Activated gamma-delta T cell (primary cell): ENCODE results near the gene ACSL1.

Experiments
- DNase-seq: peaks from one replicate; lab custom pipeline; 2025; lab: John Stamatoyannopoulos, UW

Gene ACSL1

DNA sequence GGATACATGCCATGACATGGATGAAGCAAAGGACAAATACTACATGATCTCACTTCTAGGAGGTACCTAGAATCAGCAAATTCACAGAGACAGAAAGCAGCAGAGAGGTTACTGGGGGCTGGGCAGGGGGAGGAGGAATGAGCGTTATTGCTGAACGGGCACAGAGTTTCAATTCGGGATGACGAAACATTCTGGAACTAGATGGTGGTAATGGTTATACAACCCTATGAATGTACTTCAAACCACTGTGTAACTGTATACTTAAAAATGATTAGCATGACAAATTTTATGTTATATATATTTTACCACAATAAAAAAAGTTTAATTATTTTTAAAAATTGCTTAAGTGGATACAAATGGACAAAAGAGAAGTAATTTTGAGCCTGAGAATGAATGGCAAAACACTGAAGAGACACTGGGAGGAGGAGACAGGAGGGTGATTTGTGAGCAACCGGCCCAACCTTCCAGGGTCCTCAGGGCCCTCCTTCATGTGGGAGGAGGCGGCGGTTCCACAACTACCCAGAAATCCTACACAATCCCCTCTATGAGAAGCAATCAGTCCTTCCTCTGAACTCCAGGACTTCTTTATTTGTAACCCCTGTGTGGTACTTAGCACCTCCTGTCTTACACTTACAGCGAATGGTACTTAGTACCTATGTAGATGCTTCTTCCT lies 14.1 kb downstream of the ACSL1 start:
- no peak for DNase-seq

DNA sequence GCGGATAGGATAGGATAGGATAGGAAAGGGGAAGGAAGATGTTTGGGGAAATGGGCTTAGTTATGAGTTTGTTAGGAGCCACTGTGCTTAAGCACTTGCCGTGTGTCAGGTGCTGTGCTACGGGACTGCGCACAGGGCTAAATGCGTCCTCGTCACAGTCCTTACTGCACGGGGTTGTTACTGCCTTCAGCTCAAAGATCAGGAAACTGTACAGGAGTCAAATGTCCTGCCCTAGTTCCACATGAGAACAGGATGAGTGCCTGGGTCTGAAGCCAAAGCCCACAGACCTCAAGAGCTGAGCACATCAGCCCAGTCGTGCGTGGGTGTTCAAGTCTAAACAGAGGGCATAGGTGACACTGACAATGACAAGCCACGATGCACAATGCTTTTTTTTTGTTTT lies 15.0 kb downstream of the ACSL1 start:
- no peak for DNase-seq

DNA sequence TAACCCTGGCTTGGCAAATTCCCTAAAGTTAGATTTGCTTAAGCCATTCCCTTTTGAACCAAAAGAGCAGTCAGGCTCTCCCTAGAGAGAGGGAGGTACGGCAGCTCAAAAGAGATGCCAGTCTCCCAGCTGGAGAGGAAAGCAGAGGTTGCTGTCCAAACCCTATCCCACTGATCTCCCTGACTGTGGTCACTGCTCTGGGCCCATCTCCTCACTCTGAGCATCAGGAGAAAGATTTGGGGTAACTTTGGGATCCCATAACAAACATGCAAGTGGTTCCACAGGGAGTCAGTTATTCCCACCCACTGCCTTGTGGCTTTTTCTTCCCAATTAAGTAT lies 17.1 kb downstream of the ACSL1 start:
- no peak for DNase-seq

DNA sequence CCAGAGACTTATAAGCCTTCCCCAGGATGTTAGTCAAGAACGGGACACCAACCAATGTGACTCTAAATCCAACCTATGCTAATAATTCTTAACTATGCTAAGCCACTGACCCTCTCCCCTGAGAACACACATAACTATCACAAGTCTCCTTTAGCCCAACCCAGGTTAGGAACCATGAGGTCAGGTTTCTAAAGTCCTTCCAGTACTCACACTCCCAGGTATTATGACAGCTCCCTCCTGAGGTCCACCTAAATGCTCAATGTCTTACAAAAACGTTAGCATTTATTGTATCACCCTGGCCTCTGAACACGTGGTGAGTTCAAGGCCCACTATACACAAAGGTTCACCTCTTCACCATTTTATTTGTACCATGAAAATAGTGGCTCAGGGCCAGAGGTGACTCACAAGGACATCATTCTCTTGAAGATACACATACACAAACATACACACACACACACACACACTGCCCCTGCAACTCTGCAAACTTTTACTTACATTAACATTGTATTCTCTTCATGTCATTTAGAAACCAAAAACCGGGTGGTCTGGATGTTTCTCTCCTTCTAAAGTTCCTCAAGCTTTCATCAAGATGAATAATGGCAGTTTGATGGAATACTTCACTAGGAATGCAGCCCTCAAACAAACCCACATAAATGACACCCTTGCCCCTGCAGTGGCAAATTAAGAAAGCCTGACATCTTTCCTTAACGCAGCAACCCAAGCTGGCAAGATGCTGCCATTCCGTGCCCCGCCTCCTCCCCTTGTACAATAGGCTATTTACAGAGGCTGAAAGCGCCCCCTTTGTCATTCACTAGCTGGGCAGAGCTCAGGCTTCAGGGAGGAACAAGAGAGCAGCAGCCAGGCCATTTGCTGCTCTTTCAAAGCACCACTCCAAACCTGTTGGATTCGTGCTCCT lies 17.7 kb downstream of the ACSL1 start:
- no peak for DNase-seq

GRCh38 chr4:184807256-184807655 lies 18.5 kb downstream of the ACSL1 start:
- DNase-seq: no peak

DNA sequence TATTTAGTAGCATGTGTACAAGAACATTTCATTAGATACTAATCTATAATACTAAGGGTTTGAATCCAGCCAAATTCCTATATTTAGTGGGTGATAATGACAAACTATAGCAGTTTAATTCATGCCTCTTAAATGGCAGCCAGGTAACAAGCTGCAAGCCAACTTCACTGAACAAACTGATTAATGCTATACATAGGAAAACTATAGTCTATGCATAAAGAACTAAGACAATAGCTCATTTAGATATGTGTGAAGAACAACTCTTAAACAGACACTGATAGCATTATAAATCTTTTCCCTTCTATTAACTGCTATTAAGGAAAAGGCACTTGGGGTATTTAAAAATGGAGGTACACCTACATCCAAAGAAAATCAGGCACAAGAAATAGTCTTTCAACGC lies 19.1 kb downstream of the ACSL1 start:
- DNase-seq: no peak

- no peak for DNase-seq
Measured at GRCh38 chr4:184806229-184806550, 19.6 kb downstream of the ACSL1 start.

- no peak for DNase-seq
Measured at GRCh38 chr4:184805462-184806228, 20.1 kb downstream of the ACSL1 start.

DNA sequence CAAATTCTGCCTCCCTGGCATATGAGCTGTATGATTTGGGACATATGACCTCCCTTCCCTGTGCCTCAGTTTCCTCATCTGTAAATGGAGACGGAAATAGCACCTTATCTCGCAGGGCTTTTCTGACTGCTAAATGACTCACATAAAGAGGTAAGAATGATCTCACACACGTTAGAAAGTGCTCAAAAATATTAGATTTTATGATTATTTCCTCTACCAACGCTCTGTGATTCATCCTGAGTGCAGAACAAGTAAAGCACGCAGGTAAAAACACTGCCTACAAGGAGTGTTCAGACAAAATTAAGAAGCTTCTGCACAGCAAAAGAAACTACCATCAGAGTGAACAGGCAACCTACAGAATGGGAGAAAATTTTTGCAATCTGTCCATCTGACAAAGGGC lies 21.1 kb downstream of the ACSL1 start:
- no peak for DNase-seq

DNA sequence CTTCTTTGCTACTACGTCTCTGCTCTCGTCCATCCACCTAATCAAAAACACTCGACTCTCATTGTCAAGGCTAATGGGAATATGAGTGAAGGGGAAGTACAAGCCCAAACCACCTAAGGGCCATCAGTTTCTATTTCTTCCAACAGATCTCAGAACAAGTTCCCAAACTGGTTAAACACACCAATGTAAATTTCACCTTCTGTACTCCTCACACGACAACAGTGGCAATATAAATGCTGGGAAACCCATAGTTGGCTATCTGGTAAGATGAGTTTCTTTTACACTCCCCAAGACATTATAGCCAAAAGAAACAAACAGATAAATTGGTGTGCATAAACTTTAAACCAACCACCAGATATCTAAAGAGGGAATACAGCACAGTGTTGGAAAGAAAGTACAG lies 21.9 kb downstream of the ACSL1 start:
- DNase-seq: no peak

DNA sequence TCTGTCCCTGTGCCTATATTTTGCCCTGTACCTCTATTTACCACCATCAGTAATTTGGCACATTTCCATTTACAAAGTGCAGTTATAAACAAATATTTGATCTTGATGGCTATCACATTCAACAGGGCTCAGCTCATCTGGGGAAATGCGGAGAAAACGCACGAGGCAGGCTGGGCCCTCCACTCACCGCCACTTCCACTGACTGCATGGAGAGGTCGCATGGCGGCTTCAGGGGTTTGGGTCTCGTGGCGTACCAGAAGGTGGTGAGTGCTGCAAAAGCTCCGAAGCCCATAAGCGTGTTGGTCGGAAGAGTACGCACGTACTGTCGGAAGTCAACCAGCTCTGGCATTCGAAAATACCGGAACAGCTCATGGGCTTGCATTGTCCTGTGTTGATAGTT lies 22.6 kb downstream of the ACSL1 start:
- DNase-seq: no peak

- no peak for DNase-seq
Measured at GRCh38 chr4:184802697-184803015, 23.1 kb downstream of the ACSL1 start.

- DNase-seq: no peak
Measured at GRCh38 chr4:184801781-184802696, 23.7 kb downstream of the ACSL1 start.

- DNase-seq: no peak
Measured at GRCh38 chr4:184798504-184798903, 27.3 kb downstream of the ACSL1 start.

DNA sequence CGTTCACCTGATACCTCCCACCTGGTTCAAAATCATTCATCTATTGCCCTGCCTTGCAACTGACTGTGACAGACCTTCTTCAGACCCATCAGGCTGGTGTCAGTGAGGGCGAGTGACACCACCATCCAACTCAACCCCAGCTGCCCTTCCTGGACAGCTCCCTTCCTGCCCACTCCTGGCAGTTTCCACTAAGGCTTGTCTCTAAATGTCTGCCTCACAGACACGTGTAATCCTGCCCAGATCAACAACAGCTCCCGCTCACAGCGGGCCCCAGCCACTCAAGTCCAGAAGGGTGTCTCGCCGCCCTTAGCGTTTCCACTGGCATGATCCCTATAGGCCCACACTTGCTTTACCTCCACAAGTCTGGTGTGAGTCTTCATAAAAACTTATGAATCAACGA lies 28.9 kb downstream of the ACSL1 start:
- DNase-seq: no peak

- no peak for DNase-seq
Measured at GRCh38 chr4:184795214-184795844, 30.4 kb downstream of the ACSL1 start.

GRCh38 chr4:184794470-184794869 lies 31.3 kb downstream of the ACSL1 start:
- DNase-seq: no peak

DNA sequence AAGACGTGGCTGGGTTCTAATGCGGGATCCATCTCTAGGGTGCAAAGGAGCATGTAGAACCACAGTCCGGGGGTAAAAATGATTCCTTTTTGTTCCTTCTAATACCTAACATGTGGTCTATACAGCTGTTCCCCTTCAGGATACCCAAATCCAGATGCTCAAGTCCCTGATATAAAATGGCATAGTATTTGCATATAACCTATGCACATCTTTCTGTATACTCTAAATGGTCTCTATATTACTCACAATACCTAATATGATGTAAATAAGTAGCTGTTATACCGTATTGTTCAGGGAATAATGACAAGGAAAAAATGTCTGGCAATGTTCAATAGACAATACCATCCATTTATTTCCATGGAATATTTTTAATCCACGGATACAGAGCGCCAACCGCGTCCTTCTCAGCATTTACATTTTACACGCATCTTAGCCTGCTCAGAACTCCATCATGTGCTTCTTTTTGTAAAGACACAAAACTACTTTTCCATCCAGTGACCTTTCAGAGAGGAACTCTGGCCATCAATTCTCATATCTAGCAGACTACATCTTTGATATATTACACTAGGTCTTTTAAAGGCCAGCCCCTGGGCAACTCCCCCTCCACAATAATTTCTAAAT lies 31.9 kb downstream of the ACSL1 start:
- DNase-seq: no peak

- no peak for DNase-seq
Measured at GRCh38 chr4:184792950-184793555, 32.7 kb downstream of the ACSL1 start.

DNA sequence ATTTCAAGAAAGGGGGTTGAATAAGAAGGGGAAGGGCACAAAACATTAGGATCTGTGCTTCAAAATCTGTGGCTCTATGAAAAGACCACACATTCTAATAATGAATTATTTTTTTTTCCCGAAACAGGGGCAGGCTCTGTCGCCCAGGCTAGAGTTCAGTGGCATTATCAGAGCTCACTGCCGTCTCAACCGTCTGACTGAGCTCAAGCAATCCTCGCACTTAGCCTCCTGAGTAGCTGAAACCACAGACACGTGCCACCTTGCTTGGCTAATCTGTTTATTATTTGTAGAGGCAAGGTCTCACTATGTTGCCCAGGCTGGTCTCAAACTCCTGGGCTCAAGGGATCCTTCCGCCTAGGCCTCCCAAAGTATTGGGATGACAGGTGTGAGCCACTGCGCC lies 33.4 kb downstream of the ACSL1 start:
- DNase-seq: no peak

- no peak for DNase-seq
Measured at GRCh38 chr4:184790826-184791225, 34.9 kb downstream of the ACSL1 start.
